ENCODE measurements around the gene MMP3.

The MMP3 gene

GRCh38 chr11:102788334-102788995, 54.9 kb downstream of the MMP3 start:
- DNase-seq (ENCODE audit: low spot score): no peak

Measured in activated CD4-positive, alpha-beta T cell treated with anti-CD3 and anti-CD28 coated beads, Interleukin-2, Interleukin-4, amounts not matched to agents 100 ng/mL and 50 ng/mL, durations not matched to agents 16 hours and 8 hours (primary cell).